ENCODE data around the gene HMCN2.

Gene HMCN2

GRCh38 chr9:130442746-130443455, 177.3 kb downstream of the HMCN2 start:
- no peak for DNase-seq

GRCh38 chr9:130443456-130443801, 177.9 kb downstream of the HMCN2 start:
- DNase-seq: no peak

- DNase-seq: no peak
Observed at GRCh38 chr9:130443840-130444492, 178.4 kb downstream of the HMCN2 start.

- peak; percentile 46 for DNase-seq
Observed at GRCh38 chr9:130444565-130445221, 179.1 kb downstream of the HMCN2 start, which contains the start of gene ASS1. TSS of gene ASS1 (plus strand) at chr9:130444961. CDS start at chr9:130452229, 7,268 bp downstream.

- no peak for DNase-seq
Observed at GRCh38 chr9:130445268-130445983, 179.9 kb downstream of the HMCN2 start.

GRCh38 chr9:130446101-130446861, 180.7 kb downstream of the HMCN2 start:
- no peak for DNase-seq

- no peak for DNase-seq
Observed at GRCh38 chr9:130447193-130447816, 181.7 kb downstream of the HMCN2 start.

- DNase-seq: no peak
Observed at GRCh38 chr9:130448035-130448624, 182.6 kb downstream of the HMCN2 start.

- no peak for DNase-seq
Observed at GRCh38 chr9:130448771-130449603, 183.4 kb downstream of the HMCN2 start.

- DNase-seq: no peak
Observed at GRCh38 chr9:130450344-130451003, 184.9 kb downstream of the HMCN2 start.

GRCh38 chr9:130451004-130451390, 185.4 kb downstream of the HMCN2 start:
- DNase-seq: no peak

GRCh38 chr9:130451509-130452388, 186.2 kb downstream of the HMCN2 start:
- DNase-seq: no peak

- no peak for DNase-seq
Observed at GRCh38 chr9:130452835-130453234, 187.3 kb downstream of the HMCN2 start.

- DNase-seq: no peak
Observed at GRCh38 chr9:130453487-130453886, 187.9 kb downstream of the HMCN2 start.

- DNase-seq: no peak
Observed at GRCh38 chr9:130454096-130454811, 188.7 kb downstream of the HMCN2 start.

GRCh38 chr9:130454812-130455325, 189.3 kb downstream of the HMCN2 start:
- DNase-seq: no peak

- no peak for DNase-seq
Observed at GRCh38 chr9:130458027-130458803, 192.7 kb downstream of the HMCN2 start.

GRCh38 chr9:130458804-130459067, 193.2 kb downstream of the HMCN2 start:
- no peak for DNase-seq
